Endothelial cell of umbilical vein (primary cell): Measurements from ENCODE around the gene ADD1.
A peak's percentile ranks its signal among the peaks of the same experiment; 100 is the strongest.

Experiments used
- EZH2 ChIP-seq: IDR thresholded peaks from 2 replicates; pipeline ENCODE4 v1.6.1; 2012; ENCODE audit warnings: borderline replicate concordance, low read depth, mild to moderate bottlenecking, moderate library complexity, low read length, inconsistent platforms; ENCODE audit not compliant: severe bottlenecking
- GATA2 ChIP-seq: IDR thresholded peaks from 2 replicates; pipeline ENCODE4 v1.7.0; 2011; ENCODE audit warnings: low read depth, mild to moderate bottlenecking, moderate library complexity, mixed read lengths, low read length; ENCODE audit not compliant: insufficient read length, insufficient read depth
- POLR2A ChIP-seq: IDR thresholded peaks from 2 replicates; pipeline ENCODE4 v1.6.1; 2012; ENCODE audit warnings: low read depth, mild to moderate bottlenecking, control low read depth, low read length
- POLR2AphosphoS5 ChIP-seq: IDR thresholded peaks from 2 replicates; pipeline ENCODE4 v1.6.1; 2012; ENCODE audit warnings: low read depth, mild to moderate bottlenecking, control low read depth, low read length, moderate library complexity; ENCODE audit not compliant: insufficient read depth
- TF ChIP-seq, protein P1 (sequence below), 2 donors: IDR thresholded peaks; 1 replicate in 1 of 2; 2 replicates in 1 of 2; pipeline ENCODE4 v1.5.1; 2011; ENCODE audit warnings: low read length in 2 of 2, mild to moderate bottlenecking in 2 of 2, moderate library complexity in 2 of 2, control low read depth in 1 of 2, inconsistent platforms in 1 of 2, low read depth in 1 of 2; ENCODE audit not compliant: insufficient read depth in 1 of 2; ENCODE audit errors: extremely low read depth in 1 of 2

GRCh38 chr4:2954358-2955185 is 110.9 kb downstream of the ADD1 start:
- TF ChIP-seq, protein P1, sequence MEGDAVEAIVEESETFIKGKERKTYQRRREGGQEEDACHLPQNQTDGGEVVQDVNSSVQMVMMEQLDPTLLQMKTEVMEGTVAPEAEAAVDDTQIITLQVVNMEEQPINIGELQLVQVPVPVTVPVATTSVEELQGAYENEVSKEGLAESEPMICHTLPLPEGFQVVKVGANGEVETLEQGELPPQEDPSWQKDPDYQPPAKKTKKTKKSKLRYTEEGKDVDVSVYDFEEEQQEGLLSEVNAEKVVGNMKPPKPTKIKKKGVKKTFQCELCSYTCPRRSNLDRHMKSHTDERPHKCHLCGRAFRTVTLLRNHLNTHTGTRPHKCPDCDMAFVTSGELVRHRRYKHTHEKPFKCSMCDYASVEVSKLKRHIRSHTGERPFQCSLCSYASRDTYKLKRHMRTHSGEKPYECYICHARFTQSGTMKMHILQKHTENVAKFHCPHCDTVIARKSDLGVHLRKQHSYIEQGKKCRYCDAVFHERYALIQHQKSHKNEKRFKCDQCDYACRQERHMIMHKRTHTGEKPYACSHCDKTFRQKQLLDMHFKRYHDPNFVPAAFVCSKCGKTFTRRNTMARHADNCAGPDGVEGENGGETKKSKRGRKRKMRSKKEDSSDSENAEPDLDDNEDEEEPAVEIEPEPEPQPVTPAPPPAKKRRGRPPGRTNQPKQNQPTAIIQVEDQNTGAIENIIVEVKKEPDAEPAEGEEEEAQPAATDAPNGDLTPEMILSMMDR (IDR thresholded peaks at IDR 0.05; ENCODE audit: extremely low read depth in 1 of 2, insufficient read depth in 1 of 2, low read depth in 1 of 2, low read length in 2 of 2), result peak in 1 of 2 donors; percentile 6
- TF ChIP-seq POLR2A (no peak), EZH2 (no peak), POLR2AphosphoS5 (no peak), GATA2 (no peak)
